DOHH2 (cell line): ENCODE measurements around the gene SMAGP.

Experiments used
- H3F3A ChIP-seq: fragments of 200-600 bp; sonication (generic), shearing (Covaris generic); 2 replicates; pipeline ENCODE4 v1.6.0; 2016; ENCODE audit warnings: antibody characterized with exemption, mild to moderate bottlenecking; ENCODE audit not compliant: control insufficient read depth, insufficient read depth
- H3K27ac ChIP-seq: fragments of 200-600 bp; sonication (generic); 2 replicates; pipeline ENCODE4 v1.5.1; 2014; ENCODE audit warnings: low read depth, mild to moderate bottlenecking, low read length, moderate library complexity
- H3K27me3 ChIP-seq: fragments of 200-600 bp; sonication (generic); 2 replicates; pipeline ENCODE4 v1.6.1; 2014; ENCODE audit warnings: mild to moderate bottlenecking, low read length, mixed read lengths; ENCODE audit not compliant: control insufficient read depth
- H3K36me3 ChIP-seq: fragments of 200-600 bp; sonication (generic); 2 replicates; pipeline ENCODE4 v1.6.1; 2014; ENCODE audit warnings: mild to moderate bottlenecking, low read length, moderate library complexity, mixed read lengths; ENCODE audit not compliant: control insufficient read depth
- H3K4me1 ChIP-seq: fragments of 200-600 bp; sonication (generic); 2 replicates; pipeline ENCODE4 v1.6.1; 2014; ENCODE audit warnings: mild to moderate bottlenecking, low read length, mixed read lengths; ENCODE audit not compliant: control insufficient read depth
- H3K4me2 ChIP-seq: fragments of 200-600 bp; sonication (generic); 2 replicates; pipeline ENCODE4 v1.6.0; 2014; ENCODE audit warnings: mild to moderate bottlenecking, low read length, moderate library complexity
- H3K4me3 ChIP-seq: fragments of 200-600 bp; sonication (generic); 2 replicates; pipeline ENCODE4 v1.5.1; 2014; ENCODE audit warnings: mild to moderate bottlenecking, low read length, mixed read lengths
- H3K79me2 ChIP-seq: fragments of 200-600 bp; sonication (generic); 2 replicates; pipeline ENCODE4 v1.6.1; 2014; ENCODE audit warnings: mild to moderate bottlenecking, low read length, mixed read lengths; ENCODE audit not compliant: control insufficient read depth
- H3K9me2 ChIP-seq: fragments of 200-600 bp; sonication (generic); replicated peaks from 2 replicates; pipeline ENCODE4 v1.6.1; 2014; ENCODE audit warnings: mild to moderate bottlenecking, low read length, mixed read lengths; ENCODE audit not compliant: control insufficient read depth
- H3K9me3 ChIP-seq: fragments of 200-600 bp; sonication (generic); 2 replicates; pipeline ENCODE4 v1.6.1; 2014; ENCODE audit warnings: antibody characterized with exemption, low read length, mixed read lengths; ENCODE audit not compliant: control insufficient read depth, insufficient read depth
- H4K20me1 ChIP-seq: fragments of 200-600 bp; sonication (generic); 2 replicates; pipeline ENCODE4 v1.6.0; 2014; ENCODE audit warnings: low read depth, mild to moderate bottlenecking, antibody characterized with exemption, low read length, moderate library complexity; ENCODE audit not compliant: control insufficient read depth, insufficient read depth
- CTCF ChIP-seq: fragments of 200-600 bp; sonication (generic); IDR thresholded peaks from one replicate; pipeline ENCODE4 v1.5.1; 2014; ENCODE audit warnings: antibody characterized with exemption, mild to moderate bottlenecking, low read depth, low read length; ENCODE audit not compliant: poor library complexity, severe bottlenecking
- EZH2phosphoT487 ChIP-seq: fragments of 200-600 bp; sonication (generic); IDR thresholded peaks from 2 replicates; pipeline ENCODE4 v1.6.1; 2017; ENCODE audit warnings: borderline replicate concordance, mild to moderate bottlenecking, antibody characterized with exemption, low read length, moderate library complexity, mixed read lengths

The SMAGP gene

GRCh38 chr12:51242876-51243275, 27.3 kb downstream of the SMAGP start:
- Histone ChIP-seq H3K27ac (no peak overlapping the region), H3K27me3 (no peaks in the 10 kb centered on the region), H3F3A (peaks cover 9% of the 10 kb centered on the region), H3K79me2 (peaks cover 26% of the 10 kb centered on the region), H3K9me2 (no peaks in the 10 kb centered on the region), H3K4me3 (no peak overlapping the region), H3K36me3 (peaks cover 52% of the 10 kb centered on the region), H3K4me2 (no peak overlapping the region), H3K4me1 (peaks cover 35% of the 10 kb centered on the region), H4K20me1 (no peaks in the 10 kb centered on the region), H3K9me3 (no peaks in the 10 kb centered on the region)
- no peak for TF ChIP-seq EZH2phosphoT487
- TF ChIP-seq CTCF = no peak

GRCh38 chr12:51242120-51242519, 28.1 kb downstream of the SMAGP start:
- peaks cover 52% of the 10 kb centered on the region for H3K36me3 ChIP-seq
- H3F3A ChIP-seq = peaks cover 9% of the 10 kb centered on the region
- H3K79me2 ChIP-seq = peaks cover 26% of the 10 kb centered on the region
- no peaks in the 10 kb centered on the region for H3K9me2 ChIP-seq
- TF ChIP-seq EZH2phosphoT487 (no peak), CTCF (no peak)
- peaks cover 31% of the 10 kb centered on the region for H3K4me1 ChIP-seq
- H3K9me3 ChIP-seq = no peaks in the 10 kb centered on the region
- H3K4me2 ChIP-seq = no peak overlapping the region
- H3K27me3 ChIP-seq = no peaks in the 10 kb centered on the region
- no peak overlapping the region for H3K4me3 ChIP-seq
- H3K27ac ChIP-seq = no peak overlapping the region
- no peaks in the 10 kb centered on the region for H4K20me1 ChIP-seq

GRCh38 chr12:51240971-51241370, 29.2 kb downstream of the SMAGP start:
- Histone ChIP-seq H3F3A (peaks cover 9% of the 10 kb centered on the region), H3K9me3 (no peaks in the 10 kb centered on the region), H4K20me1 (no peaks in the 10 kb centered on the region), H3K27ac (no peak overlapping the region), H3K27me3 (no peaks in the 10 kb centered on the region), H3K9me2 (no peaks in the 10 kb centered on the region), H3K4me2 (no peak overlapping the region), H3K4me1 (peaks cover 19% of the 10 kb centered on the region), H3K36me3 (peaks cover 50% of the 10 kb centered on the region), H3K79me2 (peaks cover 26% of the 10 kb centered on the region), H3K4me3 (no peak overlapping the region)
- no peak for TF ChIP-seq CTCF
- TF ChIP-seq EZH2phosphoT487 = no peak
